GM21528 (cell line): ENCODE measurements around the gene TENM4.

Experiments used
- ATAC-seq: cut with Tn5 transposase; IDR thresholded peaks from one replicate; pipeline ENCODE4 v1.9.1; 2021; ENCODE audit warnings: mild to moderate bottlenecking, moderate library complexity; ENCODE audit not compliant: unreplicated experiment, low FRiP score

Gene TENM4

GRCh38 chr11:78812513-78813293 lies 628.1 kb downstream of the TENM4 start:
- no peak for ATAC-seq

- ATAC-seq, result no peak
Measured at GRCh38 chr11:78810559-78811009, 630.2 kb downstream of the TENM4 start.

GRCh38 chr11:78809931-78810541 lies 630.8 kb downstream of the TENM4 start:
- ATAC-seq, result no peak

- ATAC-seq, result no peak
Measured at GRCh38 chr11:78808923-78809322, 631.9 kb downstream of the TENM4 start.

- ATAC-seq, result no peak
Measured at GRCh38 chr11:78807351-78807750, 633.5 kb downstream of the TENM4 start.

- ATAC-seq, result no peak
Measured at GRCh38 chr11:78806214-78807004, 634.4 kb downstream of the TENM4 start.

GRCh38 chr11:78804991-78805390 lies 635.8 kb downstream of the TENM4 start:
- no peak for ATAC-seq

GRCh38 chr11:78803995-78804394 lies 636.8 kb downstream of the TENM4 start:
- ATAC-seq, result no peak

GRCh38 chr11:78802058-78802761 lies 638.6 kb downstream of the TENM4 start:
- no peak for ATAC-seq

- ATAC-seq, result no peak
Measured at GRCh38 chr11:78801161-78801884, 639.5 kb downstream of the TENM4 start.

- no peak for ATAC-seq
Measured at GRCh38 chr11:78800756-78801155, 640.1 kb downstream of the TENM4 start.

GRCh38 chr11:78800096-78800690 lies 640.6 kb downstream of the TENM4 start:
- no peak for ATAC-seq

- peak; percentile 79 for ATAC-seq
Measured at GRCh38 chr11:78798663-78799062, 642.2 kb downstream of the TENM4 start.

- no peak for ATAC-seq
Measured at GRCh38 chr11:78797559-78797958, 643.3 kb downstream of the TENM4 start.

- no peak for ATAC-seq
Measured at GRCh38 chr11:78796956-78797355, 643.9 kb downstream of the TENM4 start.

GRCh38 chr11:78795621-78796261 lies 645.1 kb downstream of the TENM4 start:
- no peak for ATAC-seq

- ATAC-seq, result no peak
Measured at GRCh38 chr11:78791964-78792363, 648.9 kb downstream of the TENM4 start.

- ATAC-seq, result no peak
Measured at GRCh38 chr11:78791254-78791653, 649.6 kb downstream of the TENM4 start.

- no peak for ATAC-seq
Measured at GRCh38 chr11:78790784-78791183, 650.0 kb downstream of the TENM4 start.
